Adipose tissue (tissue), 3 donors: ENCODE data around the gene RNF152. TPM values are rescaled to one million over a fixed set of nuclear protein-coding genes. Genes with fewer than 3 reads are reported as not detected.
"Not testable (repeated sequence)": the region's sequence is repeated elsewhere in the genome, so short reads cannot be mapped to it uniquely, and the experiment has no call there.

ENCODE experiments used
- H3K27ac ChIP-seq: one replicate; pipeline ENCODE4 v1.5.1; 2013; ENCODE audit warnings: low read depth, low read length
- WGBS, 3 donors: extraction: QIAGEN DNeasy Blood & Tissue Kit; methylation state at CpG; one replicate each; pipeline ENCODE4 v1.1.7; 2013; 5-methylcytosine and 5-hydroxymethylcytosine counted together
- polyA plus RNA-seq, 3 donors: library from polyadenylated mRNA; stranded (reverse); fragments of 200-250 nt; gene quantifications; one replicate each; pipeline ENCODE4 v1.2.3, GENCODE V29; 2013
- donor health status: healthy with polysubstance abuse.
- donor health status: Bipolar disorder and iron deficiency.
- donor health status: healthy.

Gene RNF152
- polyA plus RNA-seq, 3 donors, result 0.72 to 5.6 (median 4.2) TPM

GRCh38 chr18:61782545-61782944 is 110.3 kb downstream of the RNF152 start:
- no peak overlapping the region for H3K27ac ChIP-seq
- 69 to 92% (median 85%) methylated on average over 3 of the region's 3 CpGs for WGBS, 3 donors

DNA sequence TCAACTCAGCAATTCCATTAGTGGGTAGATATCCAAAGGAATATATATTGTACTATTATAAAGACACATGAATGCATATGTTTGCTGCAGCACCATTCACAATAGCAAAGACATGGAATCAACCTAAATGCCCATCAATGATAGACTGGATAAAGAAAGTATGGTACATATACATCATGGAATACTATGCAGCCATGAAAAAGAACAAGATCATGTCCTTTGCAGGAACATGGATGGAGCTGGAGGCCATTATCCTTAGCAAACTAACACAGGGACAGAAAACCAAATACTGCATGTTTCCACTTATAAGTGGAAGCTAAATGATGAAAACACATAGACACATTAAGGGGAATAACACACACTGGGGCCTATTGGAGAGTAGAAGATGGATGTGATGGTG is 116.6 kb downstream of the RNF152 start:
- H3K27ac ChIP-seq, result not testable (repeated sequence)

DNA sequence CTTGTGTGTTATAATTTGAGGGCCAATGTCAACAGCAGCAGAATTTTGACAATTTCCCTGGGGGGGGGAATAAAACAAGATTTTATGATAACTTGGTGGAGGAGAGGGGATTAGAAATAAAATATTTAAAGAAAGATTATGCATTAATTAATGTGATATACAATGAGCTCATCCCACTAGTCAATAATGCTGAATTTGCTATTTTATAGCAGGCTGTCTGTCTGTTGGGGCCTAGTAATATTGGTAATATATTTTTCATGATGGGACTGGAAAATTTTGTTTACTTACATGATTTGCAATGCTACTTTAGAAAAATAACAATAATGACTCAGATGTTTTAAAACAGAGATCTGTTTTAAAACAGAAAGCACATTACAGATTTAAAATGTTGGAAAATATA is 118.0 kb downstream of the RNF152 start:
- no peak overlapping the region for H3K27ac ChIP-seq

DNA sequence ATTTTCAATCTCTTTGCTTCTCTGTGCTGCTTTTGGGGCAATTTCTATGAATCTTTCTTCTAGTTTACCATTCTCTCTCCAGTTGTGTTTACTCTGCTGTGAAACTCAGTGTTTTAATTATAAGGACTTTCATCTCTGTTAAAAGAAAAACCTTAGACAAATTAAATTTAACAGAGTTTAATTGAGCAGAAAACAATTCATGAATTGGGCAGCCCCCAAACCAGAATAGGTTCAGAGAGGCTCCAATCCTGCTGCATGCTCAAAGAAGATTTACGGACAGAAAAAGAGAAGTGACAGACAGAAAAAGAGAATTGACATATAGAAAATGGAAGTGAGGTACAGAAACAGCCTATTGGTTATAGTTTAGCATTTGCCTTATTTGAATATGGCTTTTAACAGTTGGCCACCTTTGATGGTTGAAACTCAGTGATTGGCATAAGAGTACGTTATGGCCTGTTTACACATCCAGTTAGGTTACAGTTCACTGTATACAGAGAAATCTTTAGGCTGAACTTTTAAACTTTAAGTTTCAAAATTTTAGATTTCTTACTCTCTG is 120.4 kb downstream of the RNF152 start:
- WGBS, 3 donors, result 69 to 92% (median 92%) methylated on average over 2 of the region's 2 CpGs
- H3K27ac ChIP-seq, result no peak overlapping the region

DNA sequence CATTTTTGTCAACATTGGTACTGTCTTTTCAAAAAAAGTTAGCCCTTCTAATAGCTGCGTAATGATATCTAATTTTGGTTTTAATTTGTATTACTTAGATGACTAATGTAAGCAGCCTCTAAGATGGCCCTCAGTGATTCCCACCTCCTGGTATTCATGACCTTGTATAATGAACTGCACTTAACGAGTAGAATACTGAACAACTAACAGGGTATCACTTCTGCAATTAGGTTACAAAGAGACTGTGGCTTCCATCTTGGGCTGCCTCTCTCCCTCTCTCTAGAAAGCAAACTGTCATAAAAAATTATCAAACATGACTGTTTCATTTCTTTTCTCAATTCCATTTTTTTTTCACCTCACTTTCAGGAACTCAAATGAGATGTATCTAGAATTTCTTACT is 120.9 kb downstream of the RNF152 start:
- 91 to 96% (median 95%) methylated on average over 2 of the region's 2 CpGs for WGBS, 3 donors
- no peak overlapping the region for H3K27ac ChIP-seq

- 77 to 86% (median 84%) methylated on average over 3 of the region's 3 CpGs for WGBS, 3 donors
These were observed 122.5 kb downstream of the RNF152 start for GRCh38 chr18:61770279-61770678.

DNA sequence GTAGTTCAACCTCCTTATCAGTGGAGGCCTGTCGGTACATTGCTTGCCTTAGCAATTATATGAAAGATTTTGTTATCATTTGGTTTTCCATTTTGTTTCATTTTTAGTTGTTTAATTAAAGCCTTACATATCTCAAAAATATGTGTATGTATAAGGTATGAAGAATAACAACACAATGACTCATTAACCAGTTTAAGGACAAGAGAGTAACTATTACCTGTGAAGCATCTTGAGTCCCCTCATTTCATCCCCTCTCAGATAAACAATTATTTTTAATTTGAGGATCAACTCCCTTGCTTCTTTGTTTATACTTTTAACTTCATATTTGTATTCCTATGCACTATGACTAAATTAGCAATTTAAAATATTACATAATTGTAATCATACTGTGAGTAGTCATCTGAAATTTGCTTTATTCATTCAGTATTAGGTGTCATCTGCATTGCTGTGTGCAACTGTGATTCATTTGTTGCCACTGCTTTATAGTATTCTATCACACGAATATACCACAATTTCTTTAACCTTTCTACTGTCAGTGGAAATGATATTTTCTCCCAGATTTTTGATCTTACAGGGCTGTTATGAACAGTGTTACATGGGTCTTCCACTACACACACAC is 126.4 kb downstream of the RNF152 start:
- no peak overlapping the region for H3K27ac ChIP-seq
- WGBS, 3 donors, result 72 to 93% (median 88%) methylated on average over 2 of the region's 2 CpGs

More at GRCh38 chr18:61770279-61770678, 122.5 kb downstream of the RNF152 start:
- no peak overlapping the region for H3K27ac ChIP-seq

GRCh38 chr18:61765097-61765496 is 127.7 kb downstream of the RNF152 start:
- no peak overlapping the region for H3K27ac ChIP-seq
- 60 to 80% (median 78%) methylated on average over 6 of the region's 6 CpGs for WGBS, 3 donors

- no peak overlapping the region for H3K27ac ChIP-seq
- WGBS, 3 donors, result 59 to 87% (median 67%) methylated on average over 2 of the region's 2 CpGs
These were observed 128.4 kb downstream of the RNF152 start for GRCh38 chr18:61764381-61764780.

- no peak overlapping the region for H3K27ac ChIP-seq
These were observed 130.9 kb downstream of the RNF152 start for GRCh38 chr18:61761875-61762274.
